ENCODE data around the gene MAP1S.

MAP1S gene

GRCh38 chr19:17681505-17682125 lies 37.7 kb upstream of the MAP1S start:
- Histone ChIP-seq H3K36me3 (ENCODE audit: control insufficient read depth, insufficient read depth, low read length) (no peaks in the 10 kb centered on the region), H3K4me3 (ENCODE audit: low read depth, low read length) (no peak overlapping the region), H3K4me2 (ENCODE audit: low read length) (no peak overlapping the region), H3K9ac (no peak overlapping the region), H3K27ac (no peak overlapping the region), H3K79me2 (peaks cover 13% of the 10 kb centered on the region), H3K4me1 (peaks cover 9% of the 10 kb centered on the region), H2AFZ (no peak overlapping the region), H3K9me3 (ENCODE audit: control insufficient read depth, low read length) (no peaks in the 10 kb centered on the region), H3K27me3 (ENCODE audit: control insufficient read depth, insufficient read depth, low read length) (peaks cover 3% of the 10 kb centered on the region)
- TF ChIP-seq CTCF (IDR thresholded peaks at IDR 0.05): no peak

- no peaks in the 10 kb centered on the region for H3K36me3 ChIP-seq (ENCODE audit: control insufficient read depth, insufficient read depth, low read length)
- peaks cover 3% of the 10 kb centered on the region for H3K27me3 ChIP-seq (ENCODE audit: control insufficient read depth, insufficient read depth, low read length)
- H3K4me3 ChIP-seq (ENCODE audit: low read depth, low read length): no peak overlapping the region
- H3K4me1 ChIP-seq: peaks cover 9% of the 10 kb centered on the region
- TF ChIP-seq CTCF (IDR thresholded peaks at IDR 0.05): no peak
- H3K79me2 ChIP-seq: peaks cover 13% of the 10 kb centered on the region
- H2AFZ ChIP-seq: no peak overlapping the region
- no peak overlapping the region for H3K9ac ChIP-seq
- H3K27ac ChIP-seq: no peak overlapping the region
- H3K4me2 ChIP-seq (ENCODE audit: low read length): no peak overlapping the region
- no peaks in the 10 kb centered on the region for H3K9me3 ChIP-seq (ENCODE audit: control insufficient read depth, low read length)
Observed at GRCh38 chr19:17682273-17682672, 37.0 kb upstream of the MAP1S start.

GRCh38 chr19:17683078-17683477 lies 36.2 kb upstream of the MAP1S start:
- Histone ChIP-seq H3K4me2 (ENCODE audit: low read length) (no peak overlapping the region), H3K9me3 (ENCODE audit: control insufficient read depth, low read length) (no peaks in the 10 kb centered on the region), H3K27me3 (ENCODE audit: control insufficient read depth, insufficient read depth, low read length) (peaks cover 3% of the 10 kb centered on the region), H3K79me2 (peaks cover 12% of the 10 kb centered on the region), H3K9ac (no peak overlapping the region), H3K4me1 (peaks cover 9% of the 10 kb centered on the region), H3K4me3 (ENCODE audit: low read depth, low read length) (no peak overlapping the region), H2AFZ (no peak overlapping the region), H3K27ac (no peak overlapping the region), H3K36me3 (ENCODE audit: control insufficient read depth, insufficient read depth, low read length) (no peaks in the 10 kb centered on the region)
- TF ChIP-seq CTCF (IDR thresholded peaks at IDR 0.05): no peak

- H3K27me3 ChIP-seq (ENCODE audit: control insufficient read depth, insufficient read depth, low read length): peaks cover 3% of the 10 kb centered on the region
- no peak overlapping the region for H3K27ac ChIP-seq
Observed at GRCh38 chr19:17684256-17684655, 35.0 kb upstream of the MAP1S start.

More at GRCh38 chr19:17684256-17684655, 35.0 kb upstream of the MAP1S start:
- H2AFZ ChIP-seq: no peak overlapping the region
- no peak overlapping the region for H3K9ac ChIP-seq
- H3K4me3 ChIP-seq (ENCODE audit: low read depth, low read length): no peak overlapping the region
- no peaks in the 10 kb centered on the region for H3K9me3 ChIP-seq (ENCODE audit: control insufficient read depth, low read length)
- H3K4me2 ChIP-seq (ENCODE audit: low read length): no peak overlapping the region
- H3K4me1 ChIP-seq: peaks cover 9% of the 10 kb centered on the region
- no peaks in the 10 kb centered on the region for H3K36me3 ChIP-seq (ENCODE audit: control insufficient read depth, insufficient read depth, low read length)
- peaks cover 6% of the 10 kb centered on the region for H3K79me2 ChIP-seq
- TF ChIP-seq CTCF (IDR thresholded peaks at IDR 0.05): no peak

Data from parathyroid adenoma (tissue), 2 donors.